HG03066 (cell line): ENCODE measurements around the gene VWA3A.
"Not testable (repeated sequence)": the region's sequence is repeated elsewhere in the genome, so short reads cannot be mapped to it uniquely, and the experiment has no call there.

ENCODE experiments used
- ATAC-seq: cut with Tn5 transposase; IDR thresholded peaks from one replicate; pipeline ENCODE4 v1.9.1; 2021; ENCODE audit warnings: low read depth; ENCODE audit not compliant: unreplicated experiment

VWA3A gene, protein sequence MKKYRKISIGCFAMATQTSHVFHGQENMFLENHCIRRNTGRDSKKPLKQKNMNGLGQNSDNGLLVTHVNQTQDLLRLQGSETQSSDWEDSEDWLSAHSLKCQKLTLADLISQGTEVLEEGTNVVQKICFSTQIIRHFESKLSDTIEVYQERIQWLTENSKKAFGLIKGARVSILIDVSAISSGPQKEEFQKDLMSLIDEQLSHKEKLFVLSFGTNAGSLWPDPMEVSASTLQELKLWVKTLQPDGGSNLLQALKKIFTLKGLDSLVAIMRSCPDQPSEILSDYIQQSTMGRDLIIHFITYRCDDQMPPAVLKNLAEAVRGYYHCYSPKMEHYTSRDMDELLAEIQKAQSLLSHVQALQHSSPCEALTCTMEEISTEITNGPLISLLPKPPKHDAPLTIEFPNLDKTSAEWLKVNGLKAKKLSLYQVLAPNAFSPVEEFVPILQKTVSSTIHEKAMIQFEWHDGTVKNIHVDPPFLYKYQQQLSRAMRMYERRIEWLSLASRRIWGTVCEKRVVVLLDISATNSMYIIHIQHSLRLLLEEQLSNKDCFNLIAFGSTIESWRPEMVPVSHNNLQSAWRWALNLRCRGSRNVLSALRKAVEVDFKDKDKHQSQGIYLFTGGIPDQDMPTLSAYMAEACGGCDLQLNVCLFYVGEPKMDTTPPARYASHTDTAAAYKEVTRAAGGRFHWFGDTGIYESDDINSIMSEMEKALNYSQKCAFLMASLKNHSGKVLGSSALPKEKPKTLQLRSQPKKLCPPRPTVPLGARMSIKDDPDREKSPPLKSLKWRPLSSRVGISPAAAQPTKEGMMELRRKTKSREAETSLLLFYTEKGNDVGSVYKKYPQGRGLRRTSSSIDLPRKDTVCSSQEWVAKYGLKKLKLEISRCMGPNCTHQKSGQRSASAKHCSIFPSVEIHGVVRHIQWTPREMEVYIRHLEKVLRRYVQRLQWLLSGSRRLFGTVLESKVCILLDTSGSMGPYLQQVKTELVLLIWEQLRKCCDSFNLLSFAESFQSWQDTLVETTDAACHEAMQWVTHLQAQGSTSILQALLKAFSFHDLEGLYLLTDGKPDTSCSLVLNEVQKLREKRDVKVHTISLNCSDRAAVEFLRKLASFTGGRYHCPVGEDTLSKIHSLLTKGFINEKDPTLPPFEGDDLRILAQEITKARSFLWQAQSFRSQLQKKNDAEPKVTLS

DNA sequence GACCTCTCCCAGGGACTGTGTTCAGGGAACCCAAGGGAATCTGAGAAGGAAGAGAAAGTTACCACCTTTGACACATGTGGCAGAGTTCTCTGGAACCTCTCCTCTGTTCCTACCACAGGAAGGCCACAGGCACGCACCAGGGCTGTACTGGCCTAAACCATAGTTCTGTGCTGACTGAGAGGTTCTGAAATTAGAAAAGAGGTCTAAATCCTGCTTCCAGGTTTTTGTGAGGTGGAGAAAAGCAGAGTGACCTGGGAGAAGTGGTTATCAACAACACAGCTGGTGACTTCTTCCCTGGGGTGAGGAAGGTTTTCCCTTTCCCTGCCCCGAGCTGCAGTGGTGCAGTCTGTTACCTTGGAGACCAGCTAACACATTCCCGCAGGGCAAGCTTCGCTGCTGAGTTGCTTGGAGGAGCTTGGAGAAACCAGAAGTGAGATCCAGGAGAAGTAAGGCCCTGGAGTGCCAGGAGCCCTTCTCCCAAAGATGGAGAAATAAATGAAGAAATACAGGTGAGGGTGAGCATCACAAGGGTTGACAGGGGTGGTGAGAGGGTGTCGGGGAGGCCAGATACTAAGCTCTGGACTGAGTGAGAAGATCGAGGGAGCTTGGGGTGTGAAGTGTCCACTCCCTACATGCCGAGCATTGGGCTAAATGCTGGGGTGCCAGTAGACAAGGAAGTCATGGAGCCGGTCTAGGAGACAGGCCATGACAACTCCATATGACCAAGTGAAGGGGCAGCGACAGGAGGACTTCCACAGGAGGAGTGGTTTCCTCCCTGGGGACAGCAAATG lies at the start of gene VWA3A:
VWA3A (plus strand) TSS at position 399 of the 791 bp plus-strand sequence; CDS start at position 496, 97 bp downstream.
- ATAC-seq, result no peak

DNA sequence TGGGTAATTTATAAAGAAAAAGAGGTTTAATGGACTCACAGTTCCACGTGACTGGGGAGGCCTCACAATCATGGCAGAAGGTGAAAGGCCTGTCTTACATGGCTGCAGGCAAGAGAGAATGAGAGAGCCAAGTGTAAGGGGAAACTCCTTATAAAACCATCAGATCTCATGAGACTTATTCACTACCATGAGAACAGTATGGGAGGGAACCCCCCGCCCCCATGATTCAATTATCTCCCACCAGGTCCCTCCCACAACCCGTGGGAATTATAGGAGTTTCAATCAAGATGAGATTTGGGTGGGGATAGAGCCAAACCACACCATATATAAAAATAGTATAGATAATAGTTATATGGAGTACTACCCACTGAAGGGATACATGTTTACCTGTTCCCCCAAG lies 48.5 kb upstream of the VWA3A start:
- ATAC-seq, result not testable (repeated sequence)

DNA sequence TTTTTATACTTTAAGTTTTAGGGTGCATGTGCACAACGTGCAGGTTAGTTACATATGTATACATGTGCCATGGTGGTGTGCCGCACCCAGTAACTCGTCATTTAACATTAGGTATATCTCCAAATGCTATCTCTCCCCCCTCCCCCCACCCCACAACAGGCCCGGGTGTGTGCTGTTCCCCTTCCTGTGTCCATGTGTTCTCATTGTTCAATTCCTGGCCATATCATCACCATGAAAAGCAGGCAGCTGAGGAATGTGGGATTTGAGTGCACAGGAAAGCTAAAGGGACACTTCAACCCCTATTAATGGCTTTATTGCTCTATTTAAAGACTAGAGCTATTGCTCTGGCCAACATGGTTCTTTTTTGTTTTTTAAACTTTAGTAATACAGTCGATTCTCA lies 46.5 kb upstream of the VWA3A start:
- ATAC-seq, result not testable (repeated sequence)

DNA sequence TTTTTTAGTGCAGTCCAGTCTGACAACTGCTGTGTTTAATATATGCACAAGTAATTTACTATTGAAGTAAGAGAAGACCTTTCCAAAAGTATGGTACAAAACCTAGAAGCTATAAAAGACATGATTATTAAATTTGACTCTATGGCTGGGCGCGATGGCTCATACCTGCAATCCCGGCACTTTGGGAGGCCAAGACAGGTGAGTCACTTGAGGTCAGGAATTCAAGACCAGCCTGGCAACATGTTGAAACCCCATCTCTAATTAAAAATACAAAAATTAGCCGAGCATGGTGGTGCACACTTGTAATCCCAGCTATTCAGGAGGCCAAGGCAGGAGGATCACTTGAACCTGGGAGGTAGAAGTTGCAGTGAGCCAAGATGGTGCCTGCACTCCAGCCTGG lies 41.4 kb upstream of the VWA3A start:
- no peak for ATAC-seq

- no peak for ATAC-seq
These were observed 39.4 kb upstream of the VWA3A start for GRCh38 chr16:22052980-22053379.

DNA sequence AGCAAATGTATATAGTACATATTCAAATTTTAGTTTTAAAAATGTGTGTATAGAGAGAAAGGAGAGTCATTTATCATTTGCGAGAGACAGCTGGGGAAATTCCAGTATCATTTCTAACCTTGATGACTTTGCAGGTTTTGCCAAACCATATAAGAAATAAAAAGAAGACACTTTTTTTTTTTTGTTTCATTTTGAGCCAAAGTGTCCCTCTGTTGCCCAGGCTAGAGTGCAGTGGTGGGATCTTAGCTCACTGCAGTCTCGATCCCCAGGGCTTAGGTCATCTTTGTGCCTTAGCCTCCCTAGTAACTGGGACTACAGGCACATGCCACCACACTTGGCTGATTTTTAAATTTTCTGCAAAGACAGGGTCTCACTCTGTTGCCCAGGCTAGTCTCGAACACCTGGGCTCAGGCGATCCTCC lies 38.4 kb upstream of the VWA3A start:
- no peak for ATAC-seq

- no peak for ATAC-seq
These were observed 37.3 kb upstream of the VWA3A start for GRCh38 chr16:22054847-22055590.

- ATAC-seq, result no peak
These were observed 36.5 kb upstream of the VWA3A start for GRCh38 chr16:22055881-22056280.

- no peak for ATAC-seq
These were observed 28.4 kb upstream of the VWA3A start for GRCh38 chr16:22063888-22064467.

GRCh38 chr16:22065252-22065651 lies 27.1 kb upstream of the VWA3A start:
- no peak for ATAC-seq

- ATAC-seq, result no peak
These were observed 21.7 kb upstream of the VWA3A start for GRCh38 chr16:22070361-22071330.

- ATAC-seq, result no peak
These were observed 20.9 kb upstream of the VWA3A start for GRCh38 chr16:22071331-22071910.

DNA sequence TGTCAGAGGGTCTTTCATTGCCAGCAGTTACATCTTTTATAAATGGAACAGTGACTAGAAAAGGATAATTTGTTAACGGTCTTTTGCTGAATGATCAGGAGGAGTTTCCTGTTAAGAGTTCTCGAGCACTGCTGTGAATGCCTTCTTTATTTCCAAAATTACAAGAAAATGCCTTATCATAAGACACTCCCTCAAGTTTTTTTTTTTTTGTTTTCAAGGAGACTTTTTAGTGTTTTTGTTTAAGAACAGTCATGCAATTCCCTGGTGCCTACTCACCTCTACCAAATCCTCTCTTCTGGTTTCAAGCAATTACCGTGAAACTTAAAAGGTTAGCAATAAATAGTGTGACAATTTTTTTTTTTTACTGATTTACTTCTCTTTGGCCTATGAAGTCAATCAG lies 19.0 kb upstream of the VWA3A start:
- no peak for ATAC-seq

DNA sequence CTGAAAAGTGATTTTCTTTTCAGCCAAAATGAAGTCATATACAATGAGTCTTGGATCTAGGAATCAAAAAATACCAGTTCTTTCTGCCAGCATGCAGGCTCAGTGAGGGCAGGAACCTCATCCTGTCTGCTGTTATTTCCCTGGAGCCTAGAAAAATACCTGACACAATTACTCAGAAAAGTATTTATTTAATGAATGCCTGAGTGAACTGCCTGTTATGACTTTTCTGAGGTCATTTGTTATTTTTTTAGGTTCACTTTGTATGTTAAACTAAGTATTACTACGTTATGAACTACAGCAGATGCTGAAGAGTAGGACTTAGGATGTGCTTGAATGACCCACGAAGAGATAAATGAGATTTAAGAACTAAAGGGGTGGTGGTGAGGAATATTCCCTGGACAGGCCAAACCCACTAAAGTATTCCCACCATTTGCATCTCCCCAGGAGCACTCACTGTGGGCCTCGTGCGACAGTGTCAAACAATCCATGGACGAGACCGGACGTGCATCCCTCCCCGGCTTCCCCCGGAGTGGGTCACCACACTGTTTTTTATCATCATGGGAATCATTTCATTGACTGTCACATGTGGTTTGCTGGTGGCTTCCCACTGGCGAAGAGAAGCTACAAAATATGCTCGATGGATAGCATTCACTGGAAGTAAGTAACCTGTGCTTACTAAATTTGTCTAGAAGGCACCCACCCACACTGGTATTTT lies 17.1 kb upstream of the VWA3A start:
- no peak for ATAC-seq

DNA sequence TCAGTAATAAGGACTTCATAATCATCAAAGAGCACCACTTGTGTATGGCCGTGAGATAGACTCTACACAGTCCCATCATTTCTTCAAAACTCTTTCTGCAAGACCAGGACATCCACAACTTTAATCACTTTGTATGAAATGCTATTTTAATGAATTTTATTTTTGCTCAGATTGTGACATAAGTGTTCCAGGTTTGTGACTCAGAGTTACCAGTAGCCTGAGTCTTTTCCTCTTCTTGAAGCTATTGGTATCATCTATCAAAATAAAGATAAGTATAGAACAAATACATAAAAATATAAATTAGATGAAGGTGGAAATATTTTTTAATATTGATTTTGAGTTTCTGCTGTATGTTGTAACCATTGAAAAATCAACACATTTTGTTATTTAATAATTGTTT lies 16.6 kb upstream of the VWA3A start:
- no peak for ATAC-seq

DNA sequence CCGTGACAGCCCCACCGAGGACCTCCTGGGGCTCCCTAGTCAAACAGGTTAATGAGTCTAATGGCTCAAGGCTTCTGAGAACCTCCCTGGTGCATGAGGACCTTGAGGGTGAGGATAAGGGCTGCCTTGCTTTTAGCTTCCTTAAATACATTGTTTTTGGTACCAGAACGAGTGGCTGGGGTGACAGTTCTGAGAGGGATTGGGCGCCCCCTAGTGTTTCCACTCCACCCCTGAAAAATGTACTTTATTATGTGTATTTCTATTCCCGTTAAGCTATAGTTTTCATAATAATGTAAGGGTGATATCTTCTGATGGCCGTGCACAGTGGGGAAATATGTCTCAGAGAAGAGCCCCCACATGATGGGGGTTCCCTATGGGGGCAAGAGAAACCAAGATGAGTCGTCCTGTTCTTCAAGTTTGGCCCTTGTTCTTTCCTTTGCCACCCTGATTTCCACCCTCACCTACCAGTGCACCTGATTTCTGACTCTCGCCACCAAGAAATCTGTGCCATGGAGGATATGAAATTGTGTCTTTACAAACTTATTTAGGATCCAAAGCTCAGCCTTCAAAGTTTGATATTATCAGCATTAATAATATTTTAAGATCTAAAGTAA lies 14.5 kb upstream of the VWA3A start:
- no peak for ATAC-seq

- no peak for ATAC-seq
These were observed 13.7 kb upstream of the VWA3A start for GRCh38 chr16:22078656-22079055.
